ENCODE data around the gene ARID3A.

The ARID3A gene

DNA sequence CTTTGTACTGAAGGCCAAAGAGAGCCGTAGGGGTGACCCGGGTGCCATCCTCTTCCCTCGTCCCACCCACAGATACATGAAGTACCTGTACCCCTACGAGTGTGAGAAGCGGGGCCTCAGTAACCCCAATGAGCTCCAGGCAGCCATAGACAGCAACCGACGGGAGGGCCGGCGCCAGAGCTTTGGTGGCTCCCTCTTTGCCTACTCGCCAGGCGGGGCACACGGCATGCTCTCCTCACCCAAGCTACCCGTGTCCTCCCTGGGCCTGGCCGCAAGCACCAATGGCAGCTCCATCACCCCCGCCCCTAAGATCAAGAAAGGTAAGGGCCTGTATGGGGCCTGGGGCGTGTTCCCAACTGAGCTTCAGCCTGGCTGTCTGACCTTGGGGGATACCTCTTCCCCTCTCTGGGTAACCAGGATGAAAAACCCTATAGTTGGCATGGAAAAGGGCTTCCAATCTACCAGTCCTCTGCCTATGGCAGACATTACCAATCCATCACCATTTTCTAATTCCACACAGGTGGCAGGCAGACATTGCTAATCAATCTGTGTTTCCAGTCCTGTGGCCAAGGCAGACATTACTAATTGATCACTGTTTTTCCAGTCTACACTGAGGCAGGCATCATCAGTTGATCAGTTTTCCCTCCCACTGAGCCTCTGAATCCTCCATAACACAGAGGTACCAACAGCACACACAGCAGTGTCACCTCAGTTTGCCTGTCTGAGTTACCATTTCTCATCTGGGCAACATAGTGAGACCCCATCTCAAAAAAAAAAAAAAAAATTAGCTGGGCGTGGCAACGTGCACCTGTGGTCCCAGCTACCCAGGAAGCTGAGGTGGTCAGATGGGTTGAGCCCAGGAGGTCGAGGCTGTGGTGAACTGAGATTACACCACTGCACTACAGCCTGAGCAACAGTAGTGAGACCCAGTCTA, 39.2 kb downstream of the ARID3A start:
- no peak for DNase-seq

GRCh38 chr19:966485-967088, 40.8 kb downstream of the ARID3A start:
- no peak for DNase-seq

DNA sequence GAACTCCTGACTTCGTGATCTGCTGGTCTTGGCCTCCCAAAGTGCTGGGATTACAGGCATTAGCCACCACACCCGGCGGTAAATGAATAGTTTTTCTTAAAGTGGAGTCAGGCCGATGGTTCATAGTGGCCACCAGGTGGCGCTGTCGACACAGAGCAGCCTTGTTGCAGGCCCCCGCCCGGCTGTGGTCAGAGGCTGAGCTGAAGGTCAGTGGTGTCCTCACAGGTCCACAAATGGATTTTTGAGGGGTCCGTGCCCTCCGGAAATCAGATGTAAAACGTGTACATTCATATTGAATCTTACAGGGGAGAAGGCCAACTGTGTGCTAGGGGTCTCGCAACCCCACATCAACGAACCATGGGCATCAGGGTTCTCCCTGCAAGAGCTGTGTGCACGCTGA, 44.9 kb downstream of the ARID3A start:
- DNase-seq, result no peak

DNA sequence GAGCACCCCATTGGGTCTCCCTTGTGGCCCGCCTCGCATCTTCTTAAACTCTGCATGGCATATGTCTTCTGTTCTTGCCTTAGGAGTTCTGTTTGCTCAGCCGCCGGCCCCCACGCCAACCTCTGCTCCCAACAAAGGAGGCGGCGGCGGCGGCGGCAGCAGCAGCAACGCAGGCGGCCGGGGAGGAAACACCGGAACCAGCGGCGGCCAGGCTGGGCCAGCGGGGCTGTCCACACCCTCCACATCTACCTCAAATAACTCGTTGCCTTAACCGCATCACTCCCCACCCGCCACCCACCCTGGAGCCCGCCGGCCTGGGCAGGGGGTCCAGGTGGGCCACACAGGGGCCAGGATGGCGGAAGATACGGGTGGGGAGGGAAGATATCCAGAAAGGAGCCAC, 46.0 kb downstream of the ARID3A start:
- DNase-seq, result no peak

DNA sequence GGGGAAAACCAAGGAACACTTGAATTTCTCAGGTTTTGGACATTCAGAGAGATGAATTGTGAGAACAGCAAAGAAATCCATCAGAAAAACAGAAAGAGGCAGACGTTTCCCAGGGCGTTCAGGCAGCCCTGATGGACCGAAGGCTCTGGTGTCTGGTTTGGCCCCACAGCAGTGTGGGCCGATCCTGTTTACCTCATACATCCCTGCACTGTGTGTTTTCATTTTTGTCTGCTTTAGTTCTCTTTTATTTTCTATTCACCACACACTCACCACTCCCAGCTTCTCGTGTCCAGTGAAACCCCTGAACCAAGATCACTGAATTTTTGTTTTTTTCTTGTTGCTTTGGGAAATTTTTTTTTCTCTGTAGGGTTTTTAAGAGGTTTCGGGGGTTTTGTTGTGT, 46.4 kb downstream of the ARID3A start:
- DNase-seq, result no peak

DNA sequence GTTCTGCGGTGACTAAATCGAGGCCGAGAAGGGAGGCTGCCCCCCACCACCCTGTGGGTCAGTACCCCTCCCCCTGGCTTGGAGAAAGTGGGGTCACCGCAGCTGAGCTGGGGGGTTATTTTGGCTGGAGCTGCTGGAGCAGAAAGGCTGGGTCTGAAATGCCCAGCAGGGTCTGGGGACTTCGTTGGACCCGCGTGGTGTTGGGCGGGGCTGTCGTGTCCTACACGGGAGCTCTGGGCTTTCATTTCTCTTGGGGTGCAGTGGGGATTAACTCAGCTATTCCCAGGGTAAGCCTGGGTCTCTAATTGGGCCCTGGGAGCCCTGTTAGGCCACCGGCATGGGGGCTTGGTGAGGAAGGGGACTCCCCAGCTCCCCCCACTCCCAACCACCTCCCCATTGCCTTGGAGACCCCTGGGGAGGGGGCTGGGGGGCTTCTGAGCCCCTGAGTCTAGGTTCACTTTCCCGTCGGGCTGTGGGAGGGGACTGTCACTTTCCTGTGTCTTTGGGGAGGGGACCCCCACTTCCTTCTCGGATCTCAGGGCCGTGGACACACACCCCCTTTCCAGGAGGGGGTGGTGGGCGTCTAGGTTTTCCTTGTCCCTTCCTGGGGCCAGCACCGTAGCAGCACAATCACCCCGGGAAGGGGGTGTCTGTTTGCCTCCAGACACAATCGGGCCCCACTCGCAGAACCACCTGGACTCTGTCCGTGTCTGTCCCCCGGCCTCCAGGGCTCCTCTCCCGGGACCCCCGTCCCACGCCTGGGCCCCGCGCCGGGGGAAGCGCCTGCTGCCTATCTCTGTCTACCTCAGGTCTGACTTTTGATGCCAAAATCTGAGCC, 48.1 kb downstream of the ARID3A start:
- DNase-seq, result no peak

DNA sequence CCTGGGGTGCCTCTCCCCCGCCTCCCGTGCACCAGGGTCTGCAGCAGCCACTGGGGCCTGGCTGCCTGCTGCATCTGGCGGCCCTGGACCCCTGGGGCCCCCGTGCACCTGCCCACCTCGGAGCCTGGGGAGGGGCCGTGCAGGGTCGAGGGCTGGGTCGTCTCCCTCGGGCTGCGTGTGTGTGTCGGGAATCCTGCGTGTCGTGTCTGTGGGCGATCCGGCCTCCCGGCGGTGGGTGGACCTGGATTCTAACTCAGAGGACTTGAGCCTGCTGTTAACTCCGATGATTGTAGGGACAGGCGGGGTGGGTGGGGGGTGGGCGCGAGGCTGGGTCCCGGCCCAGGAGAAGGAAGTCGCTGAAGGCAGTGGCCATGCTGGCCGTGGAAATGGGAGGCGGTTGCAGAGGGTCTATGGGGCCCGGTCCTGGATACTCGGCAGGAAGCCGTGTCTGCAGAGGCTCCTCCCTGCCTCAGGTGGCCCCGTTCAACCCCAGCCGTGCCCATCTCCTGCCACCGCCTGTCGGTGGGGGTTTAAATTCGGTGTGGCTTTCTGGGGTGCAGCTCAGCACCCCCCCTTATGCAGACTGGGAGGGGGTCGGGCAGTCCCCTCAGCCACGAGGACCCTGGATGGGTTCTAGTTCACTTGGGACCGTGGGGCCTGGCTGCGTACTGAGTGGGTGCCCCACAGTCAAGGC, 48.9 kb downstream of the ARID3A start:
- no peak for DNase-seq

DNA sequence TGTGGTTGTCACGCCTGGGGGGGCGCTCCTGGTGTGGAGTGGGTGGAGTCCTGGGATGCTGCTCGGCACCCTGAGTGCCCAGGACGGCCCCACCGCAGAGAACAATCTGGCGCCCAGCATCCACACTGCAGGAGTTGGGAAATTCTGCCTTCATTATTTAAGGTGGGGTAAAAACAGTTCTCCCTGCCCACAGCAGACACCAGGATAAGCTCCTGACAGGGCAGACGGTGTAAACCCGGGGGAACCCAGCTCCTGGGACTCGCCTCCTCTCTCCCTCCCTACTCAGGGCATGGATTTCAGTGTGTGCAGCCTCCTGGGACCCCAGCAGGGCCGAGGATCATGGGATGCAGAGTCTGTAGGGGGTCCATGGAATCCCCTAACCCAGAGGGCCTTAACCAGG, 50.6 kb downstream of the ARID3A start:
- no peak for DNase-seq

DNA sequence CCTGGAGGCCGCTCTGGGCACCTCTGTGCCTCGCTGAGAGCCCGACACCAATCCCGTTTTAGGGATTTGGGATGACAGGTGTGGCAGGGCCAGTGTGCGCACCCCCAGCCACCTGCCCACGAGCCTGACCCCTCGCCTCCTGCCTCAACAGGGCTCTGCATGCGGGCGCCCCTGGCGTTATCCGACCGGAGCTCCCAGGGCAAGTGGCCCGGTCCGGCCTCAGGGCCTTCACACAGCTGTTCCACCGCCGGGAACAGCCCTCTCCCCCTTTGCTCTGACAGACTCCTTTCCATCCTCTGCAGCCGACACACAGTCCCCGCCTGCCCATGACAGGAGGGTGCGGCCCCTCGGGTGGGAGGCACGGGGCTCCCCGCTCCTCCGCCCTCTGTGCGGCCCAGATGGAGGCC, 51.2 kb downstream of the ARID3A start:
- DNase-seq, result no peak

GRCh38 chr19:979318-979741, 53.5 kb downstream of the ARID3A start:
- DNase-seq, result no peak

- no peak for DNase-seq
Measured at GRCh38 chr19:980133-980998, 54.5 kb downstream of the ARID3A start.

DNA sequence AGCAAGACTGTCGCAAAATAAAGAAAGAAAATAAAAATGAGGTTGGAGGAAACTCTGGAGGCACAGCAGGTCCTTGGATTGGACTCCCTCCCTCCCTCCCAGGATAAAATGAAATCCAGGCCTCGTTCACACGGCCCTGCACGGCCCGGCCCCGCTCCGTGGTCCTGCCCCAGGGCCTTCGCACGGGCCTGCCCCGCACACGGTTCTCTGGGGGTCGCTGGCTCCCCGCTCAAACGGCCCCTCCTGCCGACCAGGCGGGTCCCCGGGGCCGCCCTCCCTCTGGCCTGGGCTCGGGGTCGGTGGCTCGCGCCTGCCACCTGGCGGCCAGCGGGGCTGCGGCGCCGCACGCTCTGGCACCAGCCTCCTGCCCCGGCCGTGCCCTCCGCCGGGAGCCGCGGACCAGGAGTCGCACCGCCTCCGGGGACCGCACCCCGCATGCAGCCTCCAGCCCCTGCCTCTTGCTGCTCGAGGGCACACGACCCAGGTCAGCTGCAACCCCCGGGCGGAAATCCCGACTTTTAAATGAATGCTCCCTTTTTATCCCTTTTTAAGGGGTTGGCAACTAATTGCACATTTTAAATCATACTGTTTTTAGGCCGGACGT, 56.8 kb downstream of the ARID3A start:
- peak; percentile 89 for DNase-seq

DNA sequence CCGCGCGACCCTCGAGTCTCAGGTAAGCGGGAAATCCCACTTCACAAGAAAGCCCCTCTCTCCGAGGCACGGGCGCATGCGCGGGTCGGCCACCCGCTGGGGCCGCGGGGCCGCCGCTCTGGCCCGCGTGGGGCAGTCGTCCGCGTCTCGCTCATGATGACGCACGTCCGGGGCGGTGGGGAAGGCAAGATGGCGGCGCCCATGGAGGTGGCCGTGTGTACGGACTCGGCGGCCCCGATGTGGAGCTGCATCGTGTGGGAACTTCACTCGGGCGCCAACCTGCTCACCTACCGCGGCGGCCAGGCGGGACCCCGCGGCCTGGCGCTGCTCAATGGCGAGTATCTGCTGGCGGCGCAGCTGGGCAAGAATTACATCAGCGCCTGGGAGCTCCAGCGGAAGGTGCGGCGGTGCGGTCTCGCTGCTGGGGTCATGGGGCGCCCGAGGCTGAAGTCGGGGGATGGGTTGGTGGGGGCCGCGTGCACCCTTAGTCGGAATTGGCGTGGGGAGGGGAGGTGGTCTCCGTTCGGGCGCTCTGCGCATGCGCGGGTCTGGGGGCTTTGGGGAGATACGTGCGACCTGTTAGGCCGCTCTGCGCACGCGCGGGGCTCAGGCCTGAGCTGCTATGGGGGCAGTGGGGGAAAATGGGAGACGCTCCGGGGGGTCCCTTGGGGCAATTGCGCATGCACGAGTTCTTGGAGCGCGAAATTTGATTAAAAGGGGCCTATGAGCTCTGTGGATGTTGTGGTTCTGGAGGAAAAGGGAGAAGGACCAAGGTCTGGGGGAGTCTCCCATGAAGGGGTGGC, 58.5 kb downstream of the ARID3A start, which contains the start of gene WDR18:
Gene WDR18 (plus strand): TSS at position 181 of the 803 bp plus-strand sequence. CDS start 9 bp downstream, at position 190.
- peak; percentile 95 for DNase-seq

GRCh38 chr19:986083-986482, 60.2 kb downstream of the ARID3A start:
- no peak for DNase-seq

- no peak for DNase-seq
Measured at GRCh38 chr19:988081-988480, 62.2 kb downstream of the ARID3A start.

DNA sequence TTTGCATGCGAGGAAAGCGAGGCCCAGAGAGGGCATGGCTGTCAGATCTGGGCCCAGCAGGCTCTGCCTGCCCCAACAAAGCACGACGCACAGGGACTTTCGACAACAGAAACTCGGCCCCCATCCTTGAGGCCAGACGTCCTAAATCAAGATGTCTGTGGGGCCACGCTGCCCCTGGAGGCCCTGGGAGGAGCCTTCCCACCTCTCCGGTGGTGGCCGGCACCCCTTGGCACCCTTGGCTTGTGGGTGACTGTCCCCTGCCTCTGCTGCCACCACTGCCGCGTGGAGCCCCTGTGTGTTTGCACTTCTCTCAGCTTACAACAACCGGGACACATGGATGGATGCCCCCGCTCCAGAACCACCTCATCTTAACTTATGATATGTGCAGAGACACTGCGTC, 62.7 kb downstream of the ARID3A start:
- no peak for DNase-seq

DNA sequence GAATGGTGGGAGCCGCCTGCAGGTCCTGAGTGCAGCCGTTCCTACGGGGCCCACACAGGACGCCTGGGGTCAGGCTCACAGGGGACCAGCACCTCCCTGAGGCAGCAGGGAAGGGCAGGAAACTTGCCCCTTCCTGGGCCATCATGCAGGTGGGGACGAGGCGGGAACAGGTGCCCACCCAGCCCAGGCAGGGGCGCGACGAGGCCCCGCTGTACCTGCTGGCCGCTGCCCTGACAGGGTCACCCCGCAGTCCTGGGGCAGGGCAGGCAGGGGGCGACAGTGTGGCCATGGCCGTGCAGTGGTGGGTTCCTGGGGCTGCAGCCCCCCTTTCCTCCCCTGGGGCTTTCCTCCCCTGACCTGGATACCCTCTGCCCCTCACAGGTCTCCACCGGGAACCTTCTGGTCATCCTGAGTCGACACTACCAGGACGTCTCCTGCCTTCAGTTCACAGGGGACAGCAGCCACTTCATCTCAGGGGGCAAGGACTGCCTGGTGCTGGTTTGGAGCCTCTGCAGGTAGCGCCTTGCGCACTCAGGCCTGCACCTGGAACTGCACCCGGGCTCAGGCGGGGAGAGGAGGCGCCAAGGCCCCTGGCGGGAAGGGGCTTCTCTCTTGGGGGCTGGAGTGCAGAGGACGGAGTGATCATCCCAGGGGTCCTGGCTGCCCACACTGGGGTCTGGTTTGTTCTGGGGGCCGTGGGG, 63.7 kb downstream of the ARID3A start:
- no peak for DNase-seq

DNA sequence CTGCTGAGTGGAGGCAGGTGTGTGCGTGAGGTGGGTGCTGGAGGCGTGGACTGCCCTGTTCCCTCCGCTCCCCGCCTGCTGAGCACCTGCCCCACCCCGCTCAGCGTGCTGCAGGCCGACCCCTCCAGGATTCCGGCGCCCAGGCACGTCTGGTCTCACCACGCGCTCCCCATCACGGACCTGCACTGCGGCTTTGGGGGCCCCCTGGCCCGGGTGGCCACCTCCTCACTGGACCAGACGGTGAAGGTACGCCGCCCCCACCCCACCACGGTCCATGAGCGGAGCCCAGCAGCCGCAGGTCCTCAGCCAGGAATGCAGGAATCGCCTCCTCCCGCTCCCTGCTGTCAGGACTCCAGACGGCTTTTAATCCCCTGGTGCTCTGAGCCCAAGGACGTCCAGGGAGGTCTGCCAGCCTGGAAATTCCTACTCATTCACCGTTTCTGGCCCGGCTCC, 64.3 kb downstream of the ARID3A start:
- DNase-seq, result no peak

DNA sequence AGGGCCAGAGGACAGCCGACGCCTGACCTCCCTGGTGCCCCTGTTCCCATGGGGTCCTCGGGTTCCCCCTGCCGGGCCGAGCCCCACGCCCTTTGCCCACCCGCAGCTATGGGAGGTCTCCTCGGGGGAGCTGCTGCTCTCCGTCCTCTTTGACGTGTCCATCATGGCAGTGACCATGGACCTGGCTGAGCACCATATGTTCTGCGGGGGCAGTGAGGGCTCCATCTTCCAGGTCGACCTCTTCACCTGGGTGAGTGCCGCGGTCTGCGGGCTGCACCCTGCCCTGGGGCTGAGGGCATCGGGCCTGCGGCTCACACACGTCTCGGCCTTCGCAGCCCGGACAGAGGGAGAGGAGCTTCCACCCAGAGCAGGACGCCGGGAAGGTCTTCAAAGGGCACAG, 64.9 kb downstream of the ARID3A start:
- no peak for DNase-seq
